HuH-7.5 (cell line): ENCODE measurements around the gene CCSER2.
"Not testable (repeated sequence)": the region's sequence is repeated elsewhere in the genome, so short reads cannot be mapped to it uniquely, and the experiment has no call there.

Experiments
- DNase-seq: peaks from one replicate; pipeline ENCODE4 v3.0.0; 2011; ENCODE audit warnings: low spot score

CCSER2 gene

GRCh38 chr10:84453303-84453702 is 124.9 kb downstream of the CCSER2 start:
- no peak for DNase-seq

GRCh38 chr10:84456126-84456525 is 127.7 kb downstream of the CCSER2 start:
- DNase-seq, result no peak

- no peak for DNase-seq
Measured at GRCh38 chr10:84460520-84460919, 132.1 kb downstream of the CCSER2 start.

GRCh38 chr10:84469470-84469869 is 141.1 kb downstream of the CCSER2 start:
- peak; percentile 7 for DNase-seq

GRCh38 chr10:84473136-84473535 is 144.7 kb downstream of the CCSER2 start:
- no peak for DNase-seq

- DNase-seq, result no peak
Measured at GRCh38 chr10:84477398-84478128, 149.2 kb downstream of the CCSER2 start.

GRCh38 chr10:84478151-84478550 is 149.8 kb downstream of the CCSER2 start:
- no peak for DNase-seq

- DNase-seq, result no peak
Measured at GRCh38 chr10:84478679-84479078, 150.3 kb downstream of the CCSER2 start.

GRCh38 chr10:84484541-84484940 is 156.2 kb downstream of the CCSER2 start:
- DNase-seq, result no peak

- DNase-seq, result no peak
Measured at GRCh38 chr10:84493361-84493760, 165.0 kb downstream of the CCSER2 start.

GRCh38 chr10:84493951-84494848 is 165.8 kb downstream of the CCSER2 start:
- DNase-seq, result no peak

GRCh38 chr10:84494849-84495180 is 166.4 kb downstream of the CCSER2 start:
- DNase-seq, result no peak

- peak; percentile 6 for DNase-seq
Measured at GRCh38 chr10:84497978-84498377, 169.6 kb downstream of the CCSER2 start.

- DNase-seq, result not testable (repeated sequence)
Measured at GRCh38 chr10:84499039-84499438, 170.7 kb downstream of the CCSER2 start.

- no peak for DNase-seq
Measured at GRCh38 chr10:84499846-84500245, 171.5 kb downstream of the CCSER2 start.

- DNase-seq, result no peak
Measured at GRCh38 chr10:84510121-84510520, 181.7 kb downstream of the CCSER2 start.

- no peak for DNase-seq
Measured at GRCh38 chr10:84511106-84511505, 182.7 kb downstream of the CCSER2 start.

- no peak for DNase-seq
Measured at GRCh38 chr10:84511709-84512285, 183.4 kb downstream of the CCSER2 start.

- no peak for DNase-seq
Measured at GRCh38 chr10:84517554-84517953, 189.2 kb downstream of the CCSER2 start.

- DNase-seq, result no peak
Measured at GRCh38 chr10:84519235-84519634, 190.8 kb downstream of the CCSER2 start.

- DNase-seq, result no peak
Measured at GRCh38 chr10:84521013-84521412, 192.6 kb downstream of the CCSER2 start.

GRCh38 chr10:84521468-84521867 is 193.1 kb downstream of the CCSER2 start:
- DNase-seq, result no peak
